IPS-15b (cell line): ENCODE results near the gene EIF4G1.

Experiments
- H3K27me3 ChIP-seq: one replicate; pipeline ENCODE4 v1.6.1; 2013; ENCODE audit warnings: low read length; ENCODE audit not compliant: control insufficient read depth, insufficient read depth
- H3K36me3 ChIP-seq: one replicate; pipeline ENCODE4 v1.6.1; 2013; ENCODE audit warnings: low read length; ENCODE audit not compliant: control insufficient read depth, insufficient read depth
- H3K4me1 ChIP-seq: one replicate; pipeline ENCODE4 v1.6.1; 2013; ENCODE audit warnings: mild to moderate bottlenecking, low read length; ENCODE audit not compliant: control insufficient read depth, insufficient read depth
- H3K4me3 ChIP-seq: one replicate; pipeline ENCODE4 v1.5.1; 2013; ENCODE audit warnings: low read depth, low read length
- H3K9ac ChIP-seq: one replicate; pipeline ENCODE4 v1.6.1; 2013; ENCODE audit warnings: low read depth, mild to moderate bottlenecking, low read length
- H3K9me3 ChIP-seq: one replicate; pipeline ENCODE4 v1.6.1; 2013; ENCODE audit warnings: mild to moderate bottlenecking, low read length; ENCODE audit not compliant: control insufficient read depth, insufficient read depth

Gene EIF4G1

GRCh38 chr3:184325269-184325668 is 10.9 kb downstream of the EIF4G1 start:
- no peaks in the 10 kb centered on the region for H3K4me1 ChIP-seq
- no peaks in the 10 kb centered on the region for H3K27me3 ChIP-seq
- no peaks in the 10 kb centered on the region for H3K9me3 ChIP-seq
- H3K36me3 ChIP-seq = peaks cover 88% of the 10 kb centered on the region
- H3K4me3 ChIP-seq = no peak overlapping the region
- no peak overlapping the region for H3K9ac ChIP-seq

- Histone ChIP-seq H3K4me1 (no peaks in the 10 kb centered on the region), H3K9me3 (no peaks in the 10 kb centered on the region), H3K9ac (no peak overlapping the region), H3K27me3 (no peaks in the 10 kb centered on the region), H3K4me3 (no peak overlapping the region), H3K36me3 (peaks cover 83% of the 10 kb centered on the region)
These were observed 11.4 kb downstream of the EIF4G1 start for GRCh38 chr3:184325715-184326369.

GRCh38 chr3:184327171-184327570 is 12.8 kb downstream of the EIF4G1 start:
- Histone ChIP-seq H3K9me3 (no peaks in the 10 kb centered on the region), H3K36me3 (peaks cover 83% of the 10 kb centered on the region), H3K9ac (peak overlapping the region; percentile 12), H3K4me1 (no peaks in the 10 kb centered on the region), H3K4me3 (no peak overlapping the region), H3K27me3 (no peaks in the 10 kb centered on the region)

GRCh38 chr3:184328516-184328915 is 14.1 kb downstream of the EIF4G1 start:
- Histone ChIP-seq H3K4me1 (no peaks in the 10 kb centered on the region), H3K36me3 (peaks cover 82% of the 10 kb centered on the region), H3K9me3 (no peaks in the 10 kb centered on the region), H3K4me3 (no peak overlapping the region), H3K9ac (no peak overlapping the region), H3K27me3 (no peaks in the 10 kb centered on the region)

- no peaks in the 10 kb centered on the region for H3K27me3 ChIP-seq
- peaks cover 2% of the 10 kb centered on the region for H3K4me1 ChIP-seq
- no peak overlapping the region for H3K9ac ChIP-seq
- H3K4me3 ChIP-seq = no peak overlapping the region
- H3K9me3 ChIP-seq = no peaks in the 10 kb centered on the region
- peaks cover 53% of the 10 kb centered on the region for H3K36me3 ChIP-seq
These were observed 18.1 kb downstream of the EIF4G1 start for GRCh38 chr3:184332370-184333090.

- Histone ChIP-seq H3K27me3 (no peaks in the 10 kb centered on the region), H3K36me3 (peaks cover 47% of the 10 kb centered on the region), H3K9ac (no peak overlapping the region), H3K4me3 (no peak overlapping the region), H3K4me1 (peaks cover 3% of the 10 kb centered on the region), H3K9me3 (no peaks in the 10 kb centered on the region)
These were observed 18.8 kb downstream of the EIF4G1 start for GRCh38 chr3:184333190-184333589.

GRCh38 chr3:184333700-184334099 is 19.3 kb downstream of the EIF4G1 start:
- H3K36me3 ChIP-seq = peaks cover 42% of the 10 kb centered on the region
- H3K9ac ChIP-seq = no peak overlapping the region
- peaks cover 4% of the 10 kb centered on the region for H3K4me1 ChIP-seq

GRCh38 chr3:184334470-184335158 is 20.2 kb downstream of the EIF4G1 start:
- Histone ChIP-seq H3K4me3 (no peak overlapping the region), H3K27me3 (no peaks in the 10 kb centered on the region), H3K4me1 (peaks cover 4% of the 10 kb centered on the region), H3K36me3 (peaks cover 37% of the 10 kb centered on the region), H3K9ac (no peak overlapping the region), H3K9me3 (no peaks in the 10 kb centered on the region)

More at GRCh38 chr3:184333700-184334099, 19.3 kb downstream of the EIF4G1 start:
- H3K4me3 ChIP-seq = no peak overlapping the region
- no peaks in the 10 kb centered on the region for H3K9me3 ChIP-seq
- no peaks in the 10 kb centered on the region for H3K27me3 ChIP-seq

GRCh38 chr3:184335291-184335660 is 20.9 kb downstream of the EIF4G1 start:
- Histone ChIP-seq H3K27me3 (no peaks in the 10 kb centered on the region), H3K36me3 (peaks cover 37% of the 10 kb centered on the region), H3K9ac (no peak overlapping the region), H3K4me3 (peak overlapping the region; percentile 23), H3K9me3 (no peaks in the 10 kb centered on the region), H3K4me1 (peaks cover 4% of the 10 kb centered on the region)

- no peaks in the 10 kb centered on the region for H3K9me3 ChIP-seq
- peak overlapping the region; percentile 76 for H3K9ac ChIP-seq
- H3K4me1 ChIP-seq = peaks cover 4% of the 10 kb centered on the region
- peaks cover 36% of the 10 kb centered on the region for H3K36me3 ChIP-seq
- H3K4me3 ChIP-seq = peak overlapping the region; percentile 83
- no peaks in the 10 kb centered on the region for H3K27me3 ChIP-seq
These were observed 21.5 kb downstream of the EIF4G1 start for GRCh38 chr3:184335661-184336546.
